ENCODE results near the gene XPO6.

XPO6 gene

DNA sequence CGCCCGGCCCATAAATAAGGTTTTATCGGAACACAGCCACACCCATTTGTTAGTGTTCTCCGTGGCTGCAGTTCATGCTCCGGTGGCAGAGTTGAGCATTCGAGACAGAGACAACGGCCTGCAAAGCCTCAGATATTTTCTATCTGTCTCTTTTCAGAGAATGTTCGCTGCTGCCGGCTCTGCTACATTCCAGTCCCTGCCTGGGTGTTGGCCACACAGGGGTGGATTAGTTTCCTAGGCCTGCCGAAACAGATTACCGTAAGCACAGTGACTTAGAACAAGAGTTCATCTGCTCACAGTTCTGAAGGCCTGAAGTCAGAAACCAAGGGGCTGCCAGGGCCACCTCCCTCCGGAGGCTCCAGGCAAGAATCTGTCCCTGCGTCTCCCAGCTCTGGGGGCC, 129.1 kb downstream of the XPO6 start:
- Histone ChIP-seq H3K9me3 (ENCODE audit: control insufficient read depth, low read depth, low read length) (no peaks in the 10 kb centered on the region), H3K36me3 (ENCODE audit: control insufficient read depth, low read depth, low read length) (no peaks in the 10 kb centered on the region), H3K27ac (ENCODE audit: low read length) (no peak overlapping the region), H3K9ac (ENCODE audit: low read length) (no peak overlapping the region), H3K4me1 (ENCODE audit: control insufficient read depth, low read depth, low read length) (no peaks in the 10 kb centered on the region), H3K4me3 (ENCODE audit: low read length) (no peak overlapping the region), H3K27me3 (ENCODE audit: control insufficient read depth, insufficient read depth, low read length) (no peaks in the 10 kb centered on the region)

DNA sequence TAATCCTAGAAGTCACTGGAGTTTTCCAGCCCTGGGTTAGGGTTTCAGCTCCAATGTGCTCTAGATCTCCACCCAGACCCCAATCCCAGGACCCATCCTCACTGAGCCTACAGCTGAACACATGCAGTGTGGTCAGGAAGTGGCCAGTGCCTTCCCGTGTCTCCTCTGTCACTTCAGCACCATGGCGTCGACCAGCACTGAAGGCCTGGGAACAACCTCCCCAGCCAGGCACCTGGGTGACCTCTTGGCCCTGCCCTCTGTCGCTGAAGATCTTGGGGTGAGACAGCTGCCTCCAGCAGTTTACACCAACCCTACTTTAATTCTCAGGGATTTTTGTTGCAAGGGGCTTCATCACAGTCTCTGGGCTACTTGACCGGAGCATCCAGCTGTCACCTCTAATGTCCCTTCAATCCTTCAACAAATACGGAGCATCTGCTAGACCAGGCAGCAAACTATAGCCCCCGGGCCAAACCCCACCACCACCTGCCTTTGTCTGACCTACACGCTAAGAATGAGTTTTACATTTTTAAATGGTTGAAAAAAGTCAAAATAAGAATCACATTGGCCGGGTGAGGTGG, 130.3 kb downstream of the XPO6 start:
- Histone ChIP-seq H3K4me3 (ENCODE audit: low read length) (no peak overlapping the region), H3K9me3 (ENCODE audit: control insufficient read depth, low read depth, low read length) (no peaks in the 10 kb centered on the region), H3K36me3 (ENCODE audit: control insufficient read depth, low read depth, low read length) (no peaks in the 10 kb centered on the region), H3K27ac (ENCODE audit: low read length) (no peak overlapping the region), H3K4me1 (ENCODE audit: control insufficient read depth, low read depth, low read length) (no peaks in the 10 kb centered on the region), H3K9ac (ENCODE audit: low read length) (no peak overlapping the region), H3K27me3 (ENCODE audit: control insufficient read depth, insufficient read depth, low read length) (no peaks in the 10 kb centered on the region)

GRCh38 chr16:28078261-28078660, 133.5 kb downstream of the XPO6 start:
- no peak overlapping the region for H3K4me3 ChIP-seq (ENCODE audit: low read length)
- H3K36me3 ChIP-seq (ENCODE audit: control insufficient read depth, low read depth, low read length): no peaks in the 10 kb centered on the region
- H3K27me3 ChIP-seq (ENCODE audit: control insufficient read depth, insufficient read depth, low read length): no peaks in the 10 kb centered on the region
- no peaks in the 10 kb centered on the region for H3K4me1 ChIP-seq (ENCODE audit: control insufficient read depth, low read depth, low read length)
- no peaks in the 10 kb centered on the region for H3K9me3 ChIP-seq (ENCODE audit: control insufficient read depth, low read depth, low read length)
- no peak overlapping the region for H3K9ac ChIP-seq (ENCODE audit: low read length)
- no peak overlapping the region for H3K27ac ChIP-seq (ENCODE audit: low read length)

- Histone ChIP-seq H3K4me1 (ENCODE audit: control insufficient read depth, low read depth, low read length) (no peaks in the 10 kb centered on the region), H3K9me3 (ENCODE audit: control insufficient read depth, low read depth, low read length) (no peaks in the 10 kb centered on the region), H3K9ac (ENCODE audit: low read length) (no peak overlapping the region), H3K27ac (ENCODE audit: low read length) (no peak overlapping the region), H3K4me3 (ENCODE audit: low read length) (no peak overlapping the region), H3K27me3 (ENCODE audit: control insufficient read depth, insufficient read depth, low read length) (no peaks in the 10 kb centered on the region), H3K36me3 (ENCODE audit: control insufficient read depth, low read depth, low read length) (no peaks in the 10 kb centered on the region)
These were observed 137.9 kb downstream of the XPO6 start for GRCh38 chr16:28073836-28074235.

GRCh38 chr16:28072087-28072486, 139.7 kb downstream of the XPO6 start:
- no peak overlapping the region for H3K4me3 ChIP-seq (ENCODE audit: low read length)
- H3K36me3 ChIP-seq (ENCODE audit: control insufficient read depth, low read depth, low read length): no peaks in the 10 kb centered on the region
- no peaks in the 10 kb centered on the region for H3K9me3 ChIP-seq (ENCODE audit: control insufficient read depth, low read depth, low read length)
- no peak overlapping the region for H3K9ac ChIP-seq (ENCODE audit: low read length)
- H3K27me3 ChIP-seq (ENCODE audit: control insufficient read depth, insufficient read depth, low read length): no peaks in the 10 kb centered on the region
- H3K27ac ChIP-seq (ENCODE audit: low read length): no peak overlapping the region
- no peaks in the 10 kb centered on the region for H3K4me1 ChIP-seq (ENCODE audit: control insufficient read depth, low read depth, low read length)

DNA sequence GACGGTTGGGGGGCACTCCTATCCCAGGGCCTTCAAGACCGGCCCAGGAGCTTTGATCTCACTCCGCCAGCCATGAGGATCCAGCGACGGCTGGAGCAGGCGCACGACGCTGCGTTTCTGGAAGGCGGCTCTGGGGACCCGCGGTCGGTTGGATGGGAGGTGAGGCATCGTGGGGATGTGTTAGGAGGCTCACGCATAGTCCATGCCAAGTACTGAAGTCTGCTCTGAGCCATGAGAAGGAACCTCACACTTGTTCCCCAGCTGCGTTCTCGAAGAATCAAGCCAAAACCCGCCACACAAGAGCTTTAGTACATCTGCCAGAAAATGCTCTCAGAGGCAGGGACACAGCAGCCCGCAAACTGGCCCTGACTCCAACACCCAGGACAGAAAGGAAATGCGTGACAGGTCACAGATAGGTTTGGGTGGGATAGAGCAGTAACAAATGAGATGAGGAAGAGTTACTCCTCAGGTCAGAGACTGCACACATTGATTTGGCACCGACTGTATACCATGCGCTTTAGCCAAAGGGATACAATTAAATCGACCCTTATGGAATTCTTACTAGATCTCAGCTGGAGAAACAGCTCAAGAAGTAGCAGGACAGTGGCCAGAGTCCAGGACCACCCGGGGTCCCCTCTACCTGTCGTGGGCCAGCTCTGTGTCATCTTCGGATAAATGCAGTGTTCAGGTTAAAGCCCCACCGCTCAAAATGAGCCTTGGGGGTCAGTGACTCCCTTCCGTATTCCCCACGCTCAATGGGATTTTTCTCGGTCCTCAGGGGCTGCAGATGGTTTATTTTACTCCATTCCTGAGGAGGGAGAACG, 141.6 kb downstream of the XPO6 start:
- peaks cover under 1% of the 10 kb centered on the region for H3K27me3 ChIP-seq (ENCODE audit: control insufficient read depth, insufficient read depth, low read length)
- no peak overlapping the region for H3K4me3 ChIP-seq (ENCODE audit: low read length)
- H3K4me1 ChIP-seq (ENCODE audit: control insufficient read depth, low read depth, low read length): no peaks in the 10 kb centered on the region
- H3K9me3 ChIP-seq (ENCODE audit: control insufficient read depth, low read depth, low read length): no peaks in the 10 kb centered on the region
- no peak overlapping the region for H3K27ac ChIP-seq (ENCODE audit: low read length)
- no peak overlapping the region for H3K9ac ChIP-seq (ENCODE audit: low read length)
- no peaks in the 10 kb centered on the region for H3K36me3 ChIP-seq (ENCODE audit: control insufficient read depth, low read depth, low read length)

DNA sequence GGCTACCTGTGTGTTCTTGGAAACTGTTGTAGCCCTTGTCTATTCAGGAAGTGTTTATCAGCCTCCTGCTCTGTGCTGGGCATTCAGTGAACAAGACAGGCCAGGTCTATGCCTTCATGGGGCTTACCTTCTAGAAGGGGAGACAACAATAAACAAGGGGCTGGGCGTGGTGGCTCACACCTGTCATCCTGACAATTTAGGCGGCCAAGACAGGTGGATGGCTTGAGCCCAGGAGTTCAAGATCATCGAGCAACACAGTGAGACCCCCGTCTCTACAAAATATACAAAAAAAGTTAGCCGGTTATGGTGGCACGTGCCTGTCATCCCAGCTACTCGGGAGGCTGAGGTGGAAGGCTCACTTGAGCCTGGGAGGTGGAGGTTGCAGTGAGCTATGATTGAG, 142.8 kb downstream of the XPO6 start:
- no peak overlapping the region for H3K9ac ChIP-seq (ENCODE audit: low read length)
- no peak overlapping the region for H3K4me3 ChIP-seq (ENCODE audit: low read length)
- no peak overlapping the region for H3K27ac ChIP-seq (ENCODE audit: low read length)
- H3K27me3 ChIP-seq (ENCODE audit: control insufficient read depth, insufficient read depth, low read length): peaks cover 12% of the 10 kb centered on the region
- no peaks in the 10 kb centered on the region for H3K36me3 ChIP-seq (ENCODE audit: control insufficient read depth, low read depth, low read length)
- H3K4me1 ChIP-seq (ENCODE audit: control insufficient read depth, low read depth, low read length): no peaks in the 10 kb centered on the region
- no peaks in the 10 kb centered on the region for H3K9me3 ChIP-seq (ENCODE audit: control insufficient read depth, low read depth, low read length)

DNA sequence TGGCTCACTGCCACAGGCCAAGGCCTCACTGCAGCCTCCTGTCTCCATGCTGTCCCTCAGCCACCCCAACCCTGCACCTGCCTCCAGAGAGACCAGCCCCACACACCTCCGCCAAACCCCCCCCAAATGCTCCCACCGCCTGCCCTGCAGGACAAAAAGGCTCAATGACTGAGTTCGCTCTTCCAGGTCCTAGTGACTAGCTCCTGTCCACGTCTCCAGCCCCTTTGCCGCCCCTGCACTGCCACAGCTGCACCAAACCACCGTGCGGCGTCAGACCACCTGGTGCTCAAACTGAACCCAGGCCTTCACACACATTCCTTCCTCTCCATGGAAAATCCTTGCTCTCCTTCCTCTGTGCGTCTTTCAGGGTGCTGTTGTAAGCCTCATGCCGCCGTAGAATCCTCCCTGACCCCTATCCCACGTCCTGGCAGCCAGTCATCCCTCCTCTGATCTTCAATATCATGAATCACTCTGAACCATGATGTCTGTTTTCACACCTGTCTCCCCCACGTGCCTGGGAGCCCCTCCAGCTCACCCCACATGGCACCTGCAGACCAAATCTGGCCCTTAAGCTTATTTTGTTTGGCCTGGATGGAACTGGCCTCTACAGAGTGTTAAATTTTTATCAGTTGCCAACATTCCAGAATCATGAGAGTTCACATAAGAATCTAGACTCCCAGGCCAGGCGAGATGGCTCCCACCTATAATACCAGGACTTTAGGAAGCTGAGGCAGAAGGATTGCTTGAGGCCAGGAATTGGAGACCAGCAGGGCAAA, 144.0 kb downstream of the XPO6 start:
- H3K4me3 ChIP-seq (ENCODE audit: low read length): no peak overlapping the region
- H3K27me3 ChIP-seq (ENCODE audit: control insufficient read depth, insufficient read depth, low read length): peaks cover 18% of the 10 kb centered on the region
- H3K9me3 ChIP-seq (ENCODE audit: control insufficient read depth, low read depth, low read length): no peaks in the 10 kb centered on the region
- no peak overlapping the region for H3K9ac ChIP-seq (ENCODE audit: low read length)
- no peaks in the 10 kb centered on the region for H3K36me3 ChIP-seq (ENCODE audit: control insufficient read depth, low read depth, low read length)
- H3K27ac ChIP-seq (ENCODE audit: low read length): no peak overlapping the region
- no peaks in the 10 kb centered on the region for H3K4me1 ChIP-seq (ENCODE audit: control insufficient read depth, low read depth, low read length)

GRCh38 chr16:28064706-28065249, 147.0 kb downstream of the XPO6 start:
- Histone ChIP-seq H3K9me3 (ENCODE audit: control insufficient read depth, low read depth, low read length) (no peaks in the 10 kb centered on the region), H3K27ac (ENCODE audit: low read length) (no peak overlapping the region), H3K4me3 (ENCODE audit: low read length) (no peak overlapping the region), H3K9ac (ENCODE audit: low read length) (no peak overlapping the region), H3K4me1 (ENCODE audit: control insufficient read depth, low read depth, low read length) (no peaks in the 10 kb centered on the region), H3K36me3 (ENCODE audit: control insufficient read depth, low read depth, low read length) (no peaks in the 10 kb centered on the region), H3K27me3 (ENCODE audit: control insufficient read depth, insufficient read depth, low read length) (peaks cover 49% of the 10 kb centered on the region)

DNA sequence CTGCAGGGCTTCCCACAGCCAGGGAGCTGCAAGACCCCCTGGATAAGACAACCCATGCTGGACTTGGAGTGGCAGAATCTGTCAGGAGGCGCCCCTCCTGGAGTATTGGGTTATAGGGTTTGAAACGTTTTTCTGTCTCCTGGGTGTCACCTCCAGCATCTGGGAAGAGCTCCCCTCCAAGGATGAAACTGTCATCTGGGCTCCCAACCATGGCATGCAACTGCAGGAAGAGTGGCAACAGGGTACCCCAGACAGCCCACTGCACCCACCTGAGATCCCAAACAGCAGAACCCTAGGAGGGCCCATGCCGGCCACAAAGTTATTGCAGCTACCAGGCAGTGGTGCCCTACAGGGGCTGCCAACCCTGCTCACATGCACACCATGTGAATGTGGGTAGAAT, 147.6 kb downstream of the XPO6 start:
- H3K27me3 ChIP-seq (ENCODE audit: control insufficient read depth, insufficient read depth, low read length): peaks cover 52% of the 10 kb centered on the region
- H3K4me3 ChIP-seq (ENCODE audit: low read length): peak overlapping the region; percentile 31
- no peaks in the 10 kb centered on the region for H3K9me3 ChIP-seq (ENCODE audit: control insufficient read depth, low read depth, low read length)
- no peak overlapping the region for H3K27ac ChIP-seq (ENCODE audit: low read length)
- H3K4me1 ChIP-seq (ENCODE audit: control insufficient read depth, low read depth, low read length): no peaks in the 10 kb centered on the region
- no peak overlapping the region for H3K9ac ChIP-seq (ENCODE audit: low read length)
- H3K36me3 ChIP-seq (ENCODE audit: control insufficient read depth, low read depth, low read length): no peaks in the 10 kb centered on the region

GRCh38 chr16:28063591-28064061, 148.1 kb downstream of the XPO6 start, which contains the start of gene GSG1L:
GSG1L (minus strand) TSS chr16:28063714; CDS start chr16:28063424, 290 bp downstream.
- H3K27me3 ChIP-seq (ENCODE audit: control insufficient read depth, insufficient read depth, low read length): peaks cover 52% of the 10 kb centered on the region
- peak within 1 kb of the TSS; percentile 31 for H3K4me3 ChIP-seq (ENCODE audit: low read length)
- H3K36me3 ChIP-seq (ENCODE audit: control insufficient read depth, low read depth, low read length): no peaks in the 10 kb centered on the region
- no peak within 1 kb of the TSS for H3K9ac ChIP-seq (ENCODE audit: low read length)
- no peaks in the 10 kb centered on the region for H3K9me3 ChIP-seq (ENCODE audit: control insufficient read depth, low read depth, low read length)
- no peaks in the 10 kb centered on the region for H3K4me1 ChIP-seq (ENCODE audit: control insufficient read depth, low read depth, low read length)
- H3K27ac ChIP-seq (ENCODE audit: low read length): no peak within 1 kb of the TSS

Measured in iPS-18a (cell line).